Psoas muscle (tissue), 8 donors: Measurements from ENCODE around the gene PIGK. TPM values are rescaled to one million over a fixed set of nuclear protein-coding genes. Genes with fewer than 3 reads are reported as not detected.
A peak's percentile ranks its signal among the peaks of the same experiment; 100 is the strongest.

Source experiments
- ATAC-seq, 4 donors: fragments of 200-7000 bp; cut with Tn5 transposase; one replicate each; pipeline ENCODE4 v1.9.1; 2020; ENCODE audit warnings: moderate library complexity in 3 of 4, mild to moderate bottlenecking in 2 of 4
- DNase-seq, 2 donors: peaks; one replicate each; pipeline ENCODE4 v3.0.0-alpha.2; 2020
- H3K27ac ChIP-seq: fragments of 200-600 bp; one replicate; pipeline ENCODE4 v1.8.0; 2022
- H3K27me3 ChIP-seq, 3 donors: fragments of 200-600 bp in 1 of 3; one replicate each; pipeline versions ENCODE4 v1.6.1 to v1.8.0; 2013 to 2022; ENCODE audit warnings: low read length in 2 of 3, mild to moderate bottlenecking in 2 of 3, moderate library complexity in 1 of 3; ENCODE audit not compliant: insufficient read depth in 3 of 3
- H3K36me3 ChIP-seq, 2 donors: fragments of 200-600 bp in 1 of 2; one replicate each; pipeline versions ENCODE4 v1.6.1 to v1.8.0; 2013 to 2022; ENCODE audit warnings: low read depth in 1 of 2, mild to moderate bottlenecking in 1 of 2, moderate library complexity in 1 of 2; ENCODE audit not compliant: insufficient read depth in 1 of 2
- H3K4me1 ChIP-seq: fragments of 200-600 bp; one replicate; pipeline ENCODE4 v1.8.0; 2022
- H3K4me3 ChIP-seq: fragments of 200-600 bp; one replicate; pipeline ENCODE4 v1.8.0; 2022; ENCODE audit warnings: mild to moderate bottlenecking
- H3K9me3 ChIP-seq: fragments of 200-600 bp; one replicate; pipeline ENCODE4 v1.8.0; 2022
- CTCF ChIP-seq: fragments of 200-600 bp; IDR thresholded peaks from one replicate; pipeline ENCODE4 v1.8.0; 2022; ENCODE audit warnings: antibody characterized with exemption
- WGBS, 3 donors: extraction: QIAGEN DNeasy Blood & Tissue Kit; methylation state at CpG; one replicate each; pipeline versions ENCODE4 v1.1.6 to v1.1.7; 2013; 5-methylcytosine and 5-hydroxymethylcytosine counted together
- intact Hi-C, 2 donors: fragments of 100-400 bp; cut with DNase I; formaldehyde crosslinking; loops; one replicate each; pipeline versions ENCODE4 v1.11.0 to v1.14.2; 2022
- polyA plus RNA-seq, 3 donors: library from polyadenylated mRNA; stranded (reverse); fragments of 200-250 nt; gene quantifications; one replicate each; pipeline ENCODE4 v1.2.3, GENCODE V29; 2013
- total RNA-seq, 4 donors: library from RNA; stranded (reverse); fragmentation: NEBNext Ultra II Directional in 2 of 4; extraction: Animal tissue kit (Norgen Biotek cat#: 25700) in 2 of 4; gene quantifications; one replicate each; pipeline versions ENCODE4 v1.2.1 to v1.2.4, GENCODE V29; 2021 to 2023
- donor health status: healthy with polysubstance abuse.
- donor health status: DM: no; HTN: no; CAD: no; lungs with moderate emphysema.
- donor health status: Bipolar disorder and iron deficiency.
- donor health status: healthy.
- donor health status: DM: yes; HTN: yes; CAD: no.
- donor health status: DM: no; HTN: no; CAD: no.
- donor health status: DM: no; HTN: no; CAD: no.
- donor health status: DM: yes; HTN: yes; CAD: no.

Gene PIGK
- total and polyA plus RNA-seq, 7 donors, result 4.8 to 13.2 (median 11.8) TPM

- WGBS, 3 donors, result 86 to 90% (median 88%) methylated on average over 8 of the region's 8 CpGs
- no peak overlapping the region for H3K4me3 ChIP-seq
- H3K27ac ChIP-seq, result no peak overlapping the region
- H3K4me1 ChIP-seq, result no peaks in the 10 kb centered on the region
- intact Hi-C loops, result no loop called here
- no peaks in the 10 kb centered on the region for H3K36me3 ChIP-seq
- ATAC-seq (no peak), DNase-seq (peak in 1 of 2 donors; percentile 56)
- H3K27me3 ChIP-seq, result no peaks in the 10 kb centered on the region
- no peak for TF ChIP-seq CTCF
- peaks cover 3% of the 10 kb centered on the region for H3K9me3 ChIP-seq
These were observed 179.5 kb downstream of the PIGK start for GRCh38 chr1:77039739-77040138.

GRCh38 chr1:77039111-77039510, 180.1 kb downstream of the PIGK start:
- intact Hi-C loops, result no loop called here
- WGBS, 3 donors, result 58 to 71% (median 62%) methylated on average over 1 of the region's 1 CpG
- no peak for ATAC-seq

More at GRCh38 chr1:77039111-77039510, 180.1 kb downstream of the PIGK start:
- H3K27ac ChIP-seq, result no peak overlapping the region
- H3K36me3 ChIP-seq, result no peaks in the 10 kb centered on the region
- TF ChIP-seq CTCF, result no peak
- no peak overlapping the region for H3K4me3 ChIP-seq
- H3K4me1 ChIP-seq, result no peaks in the 10 kb centered on the region
- peaks cover 0 to 2% (median 0%) of the 10 kb centered on the region in 3 donors for H3K27me3 ChIP-seq
- H3K9me3 ChIP-seq, result peaks cover 3% of the 10 kb centered on the region
- no peak for DNase-seq

Other genes starting within 250 kb of the PIGK start
- under 1 TPM in 3 of 4 donors, not detected in 1; 0.30 to 0.49 (median 0.44) TPM for gene AK5, start 62.6 kb upstream of the PIGK start, total RNA-seq
- gene AK5, start 62.6 kb upstream of the PIGK start, polyA plus RNA-seq, result under 1 TPM in 2 of 3 donors, not detected in 1; 0.14 to 0.21 TPM